HepG2 (cell line): Measurements from ENCODE around the gene AIF1. TPM values are rescaled to one million over a fixed set of nuclear protein-coding genes. Genes with fewer than 3 reads are reported as not detected.

Experiments used
- ATAC-seq: fragments of 200-7000 bp; cut with Tn5 transposase; 3 replicates; pipeline ENCODE4 v1.9.1; 2020; ENCODE audit warnings: mild to moderate bottlenecking, moderate library complexity
- BruUV-seq: library from RNA; stranded (reverse); fragments of 400-500 nt; replicated peaks from 2 replicates; lab custom pipeline; 2021; lab: Mats Ljungman, UMichigan
- CTCF ChIA-PET: fragments of 300-600 bp; formaldehyde crosslinking; extraction: SDS; loops from one replicate; lab custom pipeline; 2021; ENCODE audit warnings: low total read pairs, inconsistent platforms, low intra/inter-chr PET ratio; lab: Yijun Ruan, JAX
- POLR2A ChIA-PET: fragments of 350-600 bp; sonication (Branson Sonifier 250); formaldehyde crosslinking; loops from one replicate; lab custom pipeline; 2020; ENCODE audit warnings: antibody characterized with exemption, inconsistent platforms; lab: Yijun Ruan, JAX
- DNase-seq: peaks from one replicate; pipeline ENCODE4 v3.0.0-alpha.2; 2015; ENCODE audit warnings: low spot score
- FAIRE-seq: peaks from 3 replicates; lab custom pipeline; 2011; peaks lifted over from hg19 to GRCh38; lab: Jason Lieb, UNC
- H2AFZ ChIP-seq: one replicate; pipeline ENCODE4 v1.6.1; 2011; ENCODE audit warnings: low read length, inconsistent platforms
- H3K27ac ChIP-seq: fragments of 300-600 bp; 3 replicates; pipeline ENCODE4 v1.8.0; 2011; ENCODE audit warnings: mixed run types, mild to moderate bottlenecking, mixed read lengths, low read length, inconsistent platforms; ENCODE audit not compliant: insufficient read depth; ENCODE audit errors: extremely low read length
- H3K27me3 ChIP-seq, 2 experiments: fragments of 200-600 bp in 1 of 2; 2 replicates in 1 of 2; 3 replicates in 1 of 2; pipeline versions ENCODE4 v1.6.0 to v1.8.0; 2011; ENCODE audit warnings: low read length in 2 of 2, mild to moderate bottlenecking in 2 of 2, moderate library complexity in 2 of 2, inconsistent platforms in 1 of 2; ENCODE audit not compliant: insufficient read depth in 2 of 2, control insufficient read depth in 1 of 2
- H3K36me3 ChIP-seq, 2 experiments: fragments of 200-600 bp in 1 of 2; replicated peaks in 1 of 2; 2 replicates in 1 of 2; 3 replicates in 1 of 2; pipeline versions ENCODE4 v1.5.1 to v1.8.0; 2011; ENCODE audit warnings: low read length in 2 of 2, inconsistent platforms in 1 of 2; ENCODE audit not compliant: insufficient read depth in 2 of 2, control insufficient read depth in 1 of 2
- H3K4me1 ChIP-seq: 2 replicates; pipeline ENCODE4 v1.5.1; 2012; ENCODE audit warnings: low read length, inconsistent platforms; ENCODE audit not compliant: insufficient read depth
- H3K4me2 ChIP-seq: 2 replicates; pipeline ENCODE4 v1.6.0; 2011; ENCODE audit warnings: low read depth, low read length, inconsistent platforms
- H3K4me3 ChIP-seq, 3 experiments: fragments of 200-600 bp in 1 of 3; sonication (generic), shearing (Covaris generic) in 1 of 3; replicated peaks in 1 of 3; 2 replicates each; pipeline ENCODE4 v1.5.1; 2011 to 2016; ENCODE audit warnings: low read length in 3 of 3, inconsistent platforms in 2 of 3, low read depth in 2 of 3, mild to moderate bottlenecking in 2 of 3, control low read depth in 1 of 3, mixed read lengths in 1 of 3; ENCODE audit not compliant: insufficient read depth in 1 of 3
- H3K79me2 ChIP-seq: one replicate; pipeline ENCODE4 v1.6.1; 2011; ENCODE audit warnings: low read length, inconsistent platforms; ENCODE audit not compliant: insufficient read depth
- H3K9ac ChIP-seq: 2 replicates; pipeline ENCODE4 v1.6.0; 2011; ENCODE audit warnings: mild to moderate bottlenecking, low read depth, low read length, inconsistent platforms; ENCODE audit not compliant: insufficient read depth
- H3K9me3 ChIP-seq: 2 replicates; pipeline ENCODE4 v1.5.1; 2012; ENCODE audit warnings: mild to moderate bottlenecking, low read length
- H4K20me1 ChIP-seq: 2 replicates; pipeline ENCODE4 v1.6.0; 2011; ENCODE audit warnings: inconsistent platforms, mild to moderate bottlenecking, low read length, moderate library complexity; ENCODE audit not compliant: insufficient read depth
- ATF3 ChIP-seq: sonication (generic); formaldehyde crosslinking; IDR thresholded peaks from 2 replicates; pipeline ENCODE4 v1.4.0; 2020; ENCODE audit warnings: missing genetic modification reagents
- DBP ChIP-seq: sonication (generic); formaldehyde crosslinking; IDR thresholded peaks from 2 replicates; pipeline ENCODE4 v1.4.0; 2020; ENCODE audit warnings: missing genetic modification reagents; ENCODE audit errors: not compliant biosample characterization
- KLF11 ChIP-seq: IDR thresholded peaks from 2 replicates; pipeline ENCODE4 v1.6.1; 2016; ENCODE audit warnings: missing compliant biosample characterization
- MBD4 ChIP-seq: IDR thresholded peaks from 2 replicates; pipeline ENCODE4 v1.6.1; 2012; ENCODE audit warnings: low read length, inconsistent platforms, borderline replicate concordance
- SIN3A ChIP-seq: IDR thresholded peaks from 2 replicates; pipeline ENCODE4 v1.6.1; 2011; ENCODE audit warnings: low read depth, mild to moderate bottlenecking, control low read depth, low read length, borderline replicate concordance
- SMARCE1 ChIP-seq: fragments of 450-650 bp; IDR thresholded peaks from 2 replicates; pipeline ENCODE4 v1.6.1; 2017; ENCODE audit warnings: borderline replicate concordance
- TBX3 ChIP-seq: fragments of 450-650 bp; IDR thresholded peaks from 2 replicates; pipeline ENCODE4 v1.6.1; 2017; ENCODE audit warnings: antibody characterized with exemption, mild to moderate bottlenecking, inconsistent platforms, borderline replicate concordance
- ZBTB25 ChIP-seq: IDR thresholded peaks from 2 replicates; pipeline ENCODE4 v1.6.1; 2018; ENCODE audit warnings: missing genetic modification reagents
- ZC3H13 ChIP-seq: sonication (generic); formaldehyde crosslinking; IDR thresholded peaks from 2 replicates; pipeline ENCODE4 v1.8.1; 2023; ENCODE audit warnings: mild to moderate bottlenecking, missing genetic modification reagents, moderate library complexity
- ZKSCAN8 ChIP-seq: IDR thresholded peaks from 2 replicates; pipeline ENCODE4 v1.6.1; 2016; ENCODE audit warnings: borderline replicate concordance, missing genetic modification reagents, missing compliant biosample characterization
- ZNF143 ChIP-seq: sonication (generic); formaldehyde crosslinking; IDR thresholded peaks from 2 replicates; pipeline ENCODE4 v1.4.0; 2020; ENCODE audit warnings: missing genetic modification reagents
- ZNF205 ChIP-seq: IDR thresholded peaks from 2 replicates; pipeline ENCODE4 v1.6.1; 2018; ENCODE audit warnings: missing biosample characterization, missing genetic modification reagents
- ZNF414 ChIP-seq: sonication (generic); formaldehyde crosslinking; IDR thresholded peaks from 2 replicates; pipeline ENCODE4 v1.5.0; 2020; ENCODE audit warnings: missing genetic modification reagents
- ZNF430 ChIP-seq: sonication (generic); formaldehyde crosslinking; IDR thresholded peaks from 2 replicates; pipeline ENCODE4 v1.9.0; 2021; ENCODE audit warnings: mild to moderate bottlenecking, missing genetic modification reagents
- ZNF558 ChIP-seq: sonication (generic); formaldehyde crosslinking; IDR thresholded peaks from 2 replicates; pipeline ENCODE4 v1.9.0; 2022; ENCODE audit warnings: mild to moderate bottlenecking, missing genetic modification reagents, borderline replicate concordance
- WGBS: methylation state at CpG from one replicate; pipeline ENCODE4 v1.1.6; 2017; ENCODE audit warnings: low lambda C conversion rate; 5-methylcytosine and 5-hydroxymethylcytosine counted together
- in situ Hi-C: cut with HindIII; loops from 2 replicates; pipeline ENCODE4 v1.10.0; 2017; ENCODE audit warnings: low pct_unique_long_range_greater_than_20kb; ENCODE audit not compliant: extremely low pct_ligation_motif_present
- intact Hi-C: fragments of 100-400 bp; cut with micrococcal nuclease; formaldehyde crosslinking; loops from one replicate; pipeline ENCODE4 v1.10.0; 2022; ENCODE audit not compliant: unreplicated experiment
- polyA plus RNA-seq, 8 experiments: library from polyadenylated mRNA; depleted of rRNA in 3 of 8; stranded (reverse) in 7 of 8; unstranded in 1 of 8; fragments of >200 nt; fragmentation: Illumina TruSeq in 4 of 8; extraction: Trizol in 4 of 8; gene quantifications; 2 replicates each; pipeline versions ENCODE4 v1.2.1 to v1.2.3, GENCODE V29; 2011 to 2016; ENCODE audit warnings: low read depth in 4 of 8, missing spikeins in 1 of 8, mixed read lengths in 1 of 8; ENCODE audit not compliant: insufficient read depth in 1 of 8
- total RNA-seq, 5 experiments: library from RNA; depleted of rRNA; stranded (reverse); fragments of >200 nt; fragmentation: Illumina TruSeq; extraction: Trizol; gene quantifications; 2 replicates each; pipeline ENCODE4 v1.2.3, GENCODE V29; 2016; ENCODE audit warnings: low read depth in 1 of 5

AIF1 gene
- total and polyA plus RNA-seq, 2 of the 13 experiments (the other 11 are each of a cell fraction or from before 2014, with no cell fraction given), result 1.5 TPM; not detected in 1

GRCh38 chr6:31573239-31574105 lies 41.6 kb upstream of the AIF1 start:
- Histone ChIP-seq H3K4me1 (no peaks in the 10 kb centered on the region), H3K27me3 (peaks cover 20 to 85% of the 10 kb centered on the region in 2 experiments), H3K9me3 (no peaks in the 10 kb centered on the region), H3K27ac (no peak overlapping the region), H2AFZ (no peak overlapping the region), H4K20me1 (no peaks in the 10 kb centered on the region), H3K4me3 (no peak overlapping the region), H3K36me3 (no peaks in the 10 kb centered on the region), H3K9ac (no peak overlapping the region), H3K79me2 (no peaks in the 10 kb centered on the region), H3K4me2 (no peak overlapping the region)
- FAIRE-seq, result no peak
- no peak for ATAC-seq
- POLR2A ChIA-PET, result interaction anchor here (0.9 to 1.9 kb wide), 4 partner anchors 10 to 78 kb away, joined by 3 to 8 read pairs (median 4); partner anchors contain the start of genes DDX39B and NFKBIL1
- WGBS, result 26% methylated on average over 9 of the region's 9 CpGs
- CTCF ChIA-PET, result no interaction called here
- intact Hi-C loops, result no loop called here
- DNase-seq, result no peak
- in situ Hi-C loops, result no loop called here
- TF ChIP-seq SMARCE1, result no peak
- no peak for TF ChIP-seq DBP (CRISPR knock-in tag)
- no peak for TF ChIP-seq ZNF143
- TF ChIP-seq TBX3, result no peak
- TF ChIP-seq MBD4, result no peak
- no peak for TF ChIP-seq ZNF430 (CRISPR knock-in tag)
- TF ChIP-seq ZKSCAN8, result no peak
- no peak for TF ChIP-seq ZNF558
- no peak for TF ChIP-seq ZNF205 (CRISPR knock-in tag)
- no peak for TF ChIP-seq ZNF414
- no peak for TF ChIP-seq ZBTB25 (CRISPR knock-in tag)
- no peak for TF ChIP-seq ZC3H13 (CRISPR knock-in tag)
- TF ChIP-seq ATF3 (CRISPR knock-in tag), result no peak
- no peak for TF ChIP-seq SIN3A
- no peak for TF ChIP-seq KLF11 (CRISPR knock-in tag)
- no TSS peak for BruUV-seq
